Left colon (tissue), 2 donors: ENCODE data around the gene MCUB. TPM values are rescaled to one million over a fixed set of nuclear protein-coding genes. Genes with fewer than 3 reads are reported as not detected.
"Not testable (repeated sequence)": the region's sequence is repeated elsewhere in the genome, so short reads cannot be mapped to it uniquely, and the experiment has no call there.

Source experiments
- ATAC-seq: fragments of 200-7000 bp; cut with Tn5 transposase; one replicate; pipeline ENCODE4 v1.9.1; 2020; ENCODE audit warnings: mild to moderate bottlenecking, moderate library complexity
- DNase-seq, 2 donors: peaks; one replicate each; pipeline ENCODE4 v3.0.0-alpha.2; 2020
- intact Hi-C, 2 donors: fragments of 100-400 bp; cut with DNase I in 1 of 2; cut with micrococcal nuclease in 1 of 2; formaldehyde crosslinking; loops; one replicate each; pipeline versions ENCODE4 v1.11.2 to v1.14.0; 2022; cut with DNase I, micrococcal nuclease
- total RNA-seq, 2 donors: library from RNA; stranded (reverse); fragmentation: NEBNext Ultra II Directional; extraction: Animal tissue kit (Norgen Biotek cat#: 25700); gene quantifications; one replicate each; pipeline ENCODE4 v1.2.1, GENCODE V29; 2021
- donor health status: DM: no; HTN: no; CAD: no.
- donor health status: DM: yes; HTN: yes; CAD: no.

Gene MCUB
- total RNA-seq, 2 donors from 2014 or later = 4.7 to 5.4 TPM

- ATAC-seq (no peak), DNase-seq (no peak)
- intact Hi-C loops = no loop called here
Observed at GRCh38 chr4:109662771-109663170, 102.7 kb downstream of the MCUB start.

GRCh38 chr4:109665783-109666485 lies 105.9 kb downstream of the MCUB start:
- ATAC-seq (no peak), DNase-seq (no peak)
- intact Hi-C loops = no loop called here

GRCh38 chr4:109671350-109671749 lies 111.3 kb downstream of the MCUB start:
- intact Hi-C loops = no loop called here
- DNase-seq (no peak), ATAC-seq (no peak)

- DNase-seq (no peak), ATAC-seq (no peak)
- intact Hi-C loops = no loop called here
Observed at GRCh38 chr4:109672169-109672930, 112.3 kb downstream of the MCUB start.

- no peak for ATAC-seq
- DNase-seq = no peak
- intact Hi-C loops = no loop called here
Observed at GRCh38 chr4:109673303-109673702, 113.3 kb downstream of the MCUB start.

- intact Hi-C loops = no loop called here
- ATAC-seq (no peak), DNase-seq (no peak)
Observed at GRCh38 chr4:109675181-109675580, 115.1 kb downstream of the MCUB start.

GRCh38 chr4:109675843-109676242 lies 115.8 kb downstream of the MCUB start:
- intact Hi-C loops = no loop called here
- ATAC-seq = no peak
- no peak for DNase-seq

- ATAC-seq = peak; percentile 32
- DNase-seq = no peak
- intact Hi-C loops = no loop called here
Observed at GRCh38 chr4:109676886-109677285, 116.8 kb downstream of the MCUB start.

GRCh38 chr4:109678472-109678871 lies 118.4 kb downstream of the MCUB start:
- ATAC-seq, intact Hi-C loops, DNase-seq: not testable (repeated sequence)

- ATAC-seq, DNase-seq, intact Hi-C loops: not testable (repeated sequence)
Observed at GRCh38 chr4:109678925-109679324, 118.9 kb downstream of the MCUB start.

GRCh38 chr4:109682875-109683274 lies 122.8 kb downstream of the MCUB start:
- intact Hi-C loops = no loop called here
- DNase-seq (no peak), ATAC-seq (no peak)

- no peak for DNase-seq
- ATAC-seq = no peak
- intact Hi-C loops = no loop called here
Observed at GRCh38 chr4:109683621-109684253, 123.7 kb downstream of the MCUB start.

GRCh38 chr4:109684727-109685126 lies 124.7 kb downstream of the MCUB start:
- DNase-seq = no peak
- intact Hi-C loops = no loop called here
- ATAC-seq = no peak

GRCh38 chr4:109690690-109691410 lies 130.8 kb downstream of the MCUB start:
- ATAC-seq (peak; percentile 6), DNase-seq (no peak)
- intact Hi-C loops = no loop called here

GRCh38 chr4:109691411-109691920 lies 131.4 kb downstream of the MCUB start:
- intact Hi-C loops = no loop called here
- DNase-seq (no peak), ATAC-seq (no peak)

- intact Hi-C loops = no loop called here
- ATAC-seq = peak; percentile 12
- DNase-seq = no peak
Observed at GRCh38 chr4:109698656-109699055, 138.6 kb downstream of the MCUB start.

- ATAC-seq (peak; percentile 51), DNase-seq (peak; percentile 63 to 68)
- intact Hi-C loops = loop anchor here in 1 of 2 donors (10.0 kb wide), 1 partner anchor 115 kb away; the partner anchor contains the start of gene GAR1
Observed at GRCh38 chr4:109699553-109700225, 139.6 kb downstream of the MCUB start.
